Activated CD4-positive, alpha-beta T cell treated with anti-CD3 and anti-CD28 coated beads for 1 hour (primary cell): ENCODE results near the gene LARP6.
"Not testable (repeated sequence)": the region's sequence is repeated elsewhere in the genome, so short reads cannot be mapped to it uniquely, and the experiment has no call there.

Source experiments
- DNase-seq: peaks from one replicate; pipeline ENCODE4 v3.0.0-alpha.2; 2020

LARP6 gene

DNA sequence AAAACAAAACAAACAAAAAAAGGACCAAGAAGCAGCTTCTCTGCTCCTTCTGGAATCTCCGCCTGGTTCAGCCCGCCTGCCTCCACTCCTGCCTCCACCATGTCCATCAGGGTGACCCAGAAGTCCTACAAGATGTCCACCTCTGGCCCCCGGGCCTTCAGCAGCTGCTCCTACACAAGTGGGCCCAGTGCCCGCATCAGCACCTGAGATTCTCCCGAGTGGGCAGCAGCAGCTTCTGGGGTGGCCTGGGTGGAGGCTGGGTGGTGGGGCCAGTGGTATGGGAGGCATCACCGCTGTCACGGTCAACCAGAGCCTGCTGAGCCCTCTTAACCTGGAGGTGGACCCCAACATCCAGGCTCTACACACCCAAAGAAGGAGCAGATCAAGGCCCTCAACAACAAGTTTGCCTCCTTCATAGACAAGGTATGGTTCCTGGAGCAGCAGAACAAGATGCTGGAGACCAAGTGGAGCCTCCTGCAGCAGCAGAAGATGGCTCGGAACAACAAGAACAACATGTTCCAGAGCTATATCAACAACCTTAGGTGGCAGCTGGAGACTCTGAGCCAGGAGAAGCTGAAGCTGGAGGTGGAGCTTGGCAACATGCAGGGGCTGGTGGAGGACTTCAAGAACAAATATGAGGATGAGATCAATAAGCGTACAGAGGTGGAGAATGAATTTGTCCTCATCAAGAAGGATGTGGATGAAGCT lies 4.8 kb upstream of the LARP6 start:
- not testable (repeated sequence) for DNase-seq

DNA sequence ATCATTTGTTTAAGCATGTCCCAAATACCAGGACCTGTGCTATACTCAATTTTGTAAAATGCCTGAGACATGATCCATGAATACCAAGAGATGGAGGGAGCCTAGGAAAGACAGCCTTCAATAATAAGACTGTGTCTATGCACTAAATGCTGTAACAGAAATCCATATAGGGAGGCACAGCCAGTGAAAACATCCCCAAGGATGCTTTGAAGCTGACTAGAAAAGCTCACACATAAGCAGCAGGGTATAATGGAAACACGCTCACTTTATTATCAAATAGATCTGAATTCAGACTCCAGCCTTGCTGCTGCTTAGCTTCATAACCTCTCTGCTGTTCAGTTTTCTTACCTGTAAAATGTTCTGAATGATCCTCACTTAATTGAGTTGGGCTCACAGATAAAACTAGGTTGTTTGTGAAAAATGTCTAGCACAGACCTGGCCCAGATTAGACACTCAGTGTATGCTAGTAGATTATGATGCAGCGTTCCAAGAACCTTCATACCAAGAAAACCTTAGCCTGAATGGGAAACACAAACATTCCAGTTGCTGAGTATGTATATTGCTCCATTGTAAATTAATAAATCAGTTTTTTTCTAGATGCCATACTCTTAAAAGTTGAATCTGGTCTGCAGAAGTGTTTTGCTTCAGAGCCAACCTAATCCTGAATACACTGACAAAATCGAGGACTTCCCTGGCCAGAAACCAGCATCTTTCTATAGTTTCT lies 3.8 kb upstream of the LARP6 start:
- no peak for DNase-seq

DNA sequence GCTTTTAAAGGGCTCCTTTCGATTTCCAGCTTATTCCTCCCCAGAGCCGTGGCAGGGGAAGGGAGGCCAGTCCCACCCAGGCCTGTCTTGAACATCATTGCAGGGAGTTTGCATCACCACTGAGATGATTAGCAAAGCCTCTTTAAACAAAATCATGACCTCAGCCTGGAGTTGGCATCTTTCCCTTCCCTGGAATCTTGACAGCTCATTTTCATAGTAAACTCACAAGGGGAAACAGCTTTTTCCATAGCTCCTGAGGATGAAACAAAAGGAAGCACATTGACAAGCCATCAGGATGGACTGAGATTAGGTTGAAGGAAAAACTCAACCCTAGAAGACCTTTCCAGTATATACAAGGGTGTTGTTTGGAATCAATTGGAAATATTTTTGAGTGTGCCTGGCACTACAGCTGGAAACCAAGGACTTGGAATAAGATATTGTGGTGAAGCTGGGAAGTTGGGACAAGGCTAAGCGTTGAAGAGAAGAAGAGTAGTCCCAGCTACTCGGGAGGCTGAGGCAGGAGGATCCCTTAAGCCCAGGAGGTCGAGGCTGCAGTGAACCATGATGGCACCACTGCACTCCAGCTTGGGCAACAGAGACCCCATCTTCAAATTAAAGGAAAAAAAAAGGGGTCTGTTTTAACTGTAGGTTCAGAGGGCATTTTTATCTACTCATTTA lies 3.1 kb upstream of the LARP6 start:
- DNase-seq = no peak

DNA sequence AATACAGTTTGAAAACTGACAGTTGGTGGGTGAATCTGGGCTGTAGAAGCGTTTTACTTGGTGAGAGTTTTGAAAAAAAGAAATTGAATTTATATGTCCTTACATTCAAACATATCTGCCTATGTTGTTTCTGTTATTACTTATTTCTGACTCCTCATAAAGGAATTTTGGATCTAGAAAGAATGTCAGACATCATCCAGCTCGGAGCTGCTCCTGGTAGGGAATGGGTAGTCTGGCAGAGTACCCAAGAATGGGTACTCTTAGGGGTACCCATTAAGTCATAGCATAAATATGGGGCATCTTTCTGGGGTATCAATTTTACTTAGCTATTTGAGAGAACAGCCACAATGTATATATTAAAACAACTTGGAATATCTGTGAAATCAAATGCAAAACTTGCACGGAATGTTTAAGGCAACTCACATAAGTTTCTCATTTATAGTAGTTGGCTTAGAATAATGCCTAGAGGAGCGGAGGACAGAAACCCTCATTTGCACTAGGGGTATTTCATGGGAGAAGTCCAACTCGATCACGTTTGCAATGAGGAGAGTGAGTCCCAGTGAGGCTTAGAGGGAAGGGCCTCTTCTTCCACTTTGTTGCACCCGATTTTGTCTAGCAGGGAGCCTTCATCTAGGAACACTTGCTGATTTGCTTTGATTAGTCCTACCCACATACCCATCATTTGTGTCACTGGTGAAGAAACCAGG lies 2.4 kb upstream of the LARP6 start:
- no peak for DNase-seq

DNA sequence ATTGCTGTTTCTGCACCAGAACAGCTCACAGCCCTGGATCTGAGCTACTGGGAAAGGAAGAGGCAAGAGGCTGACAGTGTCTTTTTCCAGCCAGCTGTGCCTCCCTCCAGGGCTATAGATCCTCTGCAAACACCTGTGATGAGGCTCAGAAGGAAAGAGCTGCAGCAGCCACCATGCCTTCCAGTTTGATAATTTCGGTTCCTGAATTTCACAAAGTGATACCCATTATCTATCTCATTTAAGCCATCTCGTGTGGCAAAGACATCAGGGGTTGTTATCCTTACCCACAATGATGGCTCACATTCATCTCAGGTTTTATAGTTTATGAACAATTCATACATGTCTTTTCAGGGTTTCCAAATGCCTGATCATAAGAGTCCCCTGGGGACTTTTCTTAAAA lies 1.8 kb upstream of the LARP6 start:
- no peak for DNase-seq

DNA sequence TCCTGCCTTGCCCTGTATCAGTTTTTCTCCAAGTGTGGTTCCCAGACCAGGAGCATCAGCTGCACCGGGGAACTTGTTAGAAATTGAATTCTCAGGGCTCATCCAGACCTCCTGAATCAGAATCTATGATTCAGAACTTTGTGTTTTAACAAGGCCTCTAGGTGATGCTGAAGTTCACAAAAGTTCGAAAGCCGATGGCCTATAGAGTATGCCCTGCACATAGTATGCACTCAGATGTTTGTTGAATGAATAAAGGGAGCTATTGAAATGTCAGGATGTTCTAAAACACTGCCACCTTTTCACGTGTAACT lies 664 bp upstream of the LARP6 start:
- no peak for DNase-seq

DNA sequence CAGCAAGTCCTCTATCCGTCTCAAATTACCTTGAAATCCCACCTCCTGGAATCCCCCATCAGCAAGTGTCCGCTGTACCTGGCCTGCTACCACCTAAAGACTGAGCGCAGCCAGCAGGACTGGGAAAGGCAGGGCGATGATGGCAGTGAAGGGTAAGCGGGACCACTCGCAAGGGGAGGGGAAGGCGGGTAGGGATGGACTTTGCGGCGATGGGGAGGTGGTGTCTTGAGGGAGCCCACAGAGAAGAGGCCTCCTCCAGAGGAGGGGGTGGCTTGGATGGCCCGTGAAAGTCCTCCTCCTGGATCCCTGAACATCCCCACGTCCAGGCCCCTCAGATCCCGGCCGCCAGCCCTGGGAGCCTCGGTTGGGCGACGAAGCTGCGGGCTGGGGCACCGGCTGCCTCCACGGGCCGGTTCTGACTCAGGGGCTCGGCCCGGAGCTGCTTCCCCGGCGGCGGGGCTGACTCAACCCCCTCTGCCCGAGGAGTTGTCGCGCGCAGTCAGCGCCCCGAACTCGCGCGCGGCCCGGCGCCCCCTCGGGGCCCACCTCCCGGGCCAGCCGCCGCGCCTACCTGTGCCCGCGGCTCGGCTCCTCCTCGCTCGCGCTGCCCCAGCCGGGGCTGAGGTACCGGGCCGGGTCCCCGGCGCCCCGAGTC lies 512 bp downstream of the LARP6 start:
- no peak for DNase-seq

DNA sequence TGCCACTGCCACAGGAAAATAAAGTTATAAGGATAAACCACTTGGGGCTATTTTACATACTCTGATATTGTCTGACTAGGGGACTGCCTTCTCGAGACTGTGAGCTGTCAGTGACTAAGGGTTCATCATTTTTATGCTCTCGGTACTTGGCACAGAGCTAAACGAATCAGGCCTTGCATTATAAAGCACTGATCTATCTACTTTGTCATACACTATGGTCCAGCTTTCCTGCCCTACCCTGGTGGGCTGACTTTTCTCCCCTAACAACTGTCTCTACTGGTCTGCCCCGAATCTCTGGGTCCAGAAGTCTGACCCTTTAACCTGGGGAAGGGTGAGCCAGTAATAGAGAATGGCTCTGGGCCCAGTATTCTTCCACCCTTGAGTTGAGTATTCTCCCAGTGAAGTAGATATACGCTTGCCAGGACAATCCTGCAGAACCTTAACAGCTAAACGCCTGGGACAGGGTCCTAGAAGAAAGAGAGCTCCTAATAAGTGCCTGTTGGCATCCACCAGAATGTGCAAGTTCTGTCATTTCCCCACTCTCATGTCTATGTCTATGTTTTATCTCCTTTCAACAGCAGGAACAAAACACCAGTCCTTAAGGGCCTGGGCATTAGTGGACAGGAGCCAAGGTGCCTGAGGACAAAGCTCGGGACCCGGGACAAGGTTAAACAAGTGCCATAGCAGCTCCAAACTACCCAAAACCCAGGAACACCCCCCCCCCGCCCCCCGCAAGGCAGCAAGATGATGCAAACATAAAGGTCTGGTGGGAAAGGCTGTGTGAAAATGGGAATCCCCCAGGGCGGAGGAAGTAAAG lies 1.2 kb downstream of the LARP6 start:
- no peak for DNase-seq

DNA sequence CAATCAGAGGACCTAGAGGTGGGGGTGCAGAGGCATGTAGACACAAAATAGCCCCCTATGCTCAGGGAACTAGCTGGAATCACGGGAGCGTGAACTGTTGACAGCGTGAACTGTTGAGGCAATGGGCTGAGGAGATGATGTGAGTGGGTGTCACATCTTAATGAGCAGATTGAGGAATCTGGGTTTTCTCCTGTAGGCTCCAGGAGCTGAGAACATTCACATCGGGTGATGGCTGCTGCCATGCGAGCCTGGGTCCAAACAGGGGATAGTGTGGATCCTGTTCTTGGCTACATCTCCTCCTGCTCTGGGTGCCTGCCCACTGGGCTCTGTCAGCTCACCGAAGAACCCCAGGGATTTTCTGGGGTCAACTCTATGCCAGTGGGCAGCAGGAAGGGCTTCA lies 2.1 kb downstream of the LARP6 start:
- DNase-seq = no peak

DNA sequence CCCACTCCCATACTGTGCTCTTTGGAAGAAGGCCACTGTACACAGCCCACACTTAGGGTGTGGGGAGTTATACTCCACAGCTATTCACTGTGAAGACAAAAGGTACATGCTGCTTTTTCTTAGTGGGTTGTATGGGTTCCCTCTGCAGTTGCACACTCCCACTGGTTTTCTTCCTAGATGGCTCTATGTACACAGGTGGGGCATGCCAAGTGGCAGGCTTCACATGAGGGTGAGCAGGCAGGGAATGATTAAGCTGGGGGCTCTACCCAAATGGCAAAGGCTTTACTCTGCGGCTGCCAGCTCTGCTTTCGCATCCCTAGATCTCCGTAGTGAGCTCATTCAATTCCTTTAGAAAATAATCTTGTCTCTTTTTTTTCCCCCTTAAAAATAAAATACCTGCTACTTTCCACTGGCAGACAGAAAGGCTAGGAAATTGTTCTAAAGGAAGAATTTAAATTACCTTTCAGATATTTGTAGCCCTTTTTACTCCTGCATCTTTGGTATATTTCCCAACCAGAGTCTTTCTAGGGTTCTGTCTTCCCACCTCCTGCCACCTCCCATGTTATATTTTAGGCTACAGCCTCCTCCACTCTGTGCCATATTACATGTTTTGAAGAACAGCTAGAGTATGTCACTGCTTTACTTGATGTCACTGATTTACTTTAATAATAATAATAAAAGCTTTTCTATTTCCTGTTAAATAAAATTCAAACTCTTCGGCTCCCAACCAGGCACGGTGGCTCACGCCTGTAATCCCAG lies 8.2 kb downstream of the LARP6 start:
- no peak for DNase-seq

DNA sequence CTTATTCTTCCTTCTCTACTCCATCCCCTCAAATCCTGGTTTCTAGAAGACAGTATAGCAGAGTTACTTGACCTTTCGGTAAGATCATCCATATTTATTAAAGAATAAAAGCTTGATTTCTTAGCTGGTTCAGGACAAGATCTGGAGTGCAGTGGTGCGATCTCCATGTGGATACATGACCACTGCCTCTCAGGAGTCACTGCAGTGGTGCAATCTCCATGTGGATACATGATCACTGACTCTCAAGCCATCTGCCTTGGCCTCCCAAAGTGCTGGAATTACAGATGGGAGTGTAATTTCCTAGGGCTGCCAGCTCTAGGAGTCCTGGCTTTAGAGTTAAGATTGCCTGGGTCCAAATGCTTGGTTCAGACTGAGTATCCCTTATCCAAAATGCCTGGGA lies 16.5 kb downstream of the LARP6 start:
- no peak for DNase-seq

DNA sequence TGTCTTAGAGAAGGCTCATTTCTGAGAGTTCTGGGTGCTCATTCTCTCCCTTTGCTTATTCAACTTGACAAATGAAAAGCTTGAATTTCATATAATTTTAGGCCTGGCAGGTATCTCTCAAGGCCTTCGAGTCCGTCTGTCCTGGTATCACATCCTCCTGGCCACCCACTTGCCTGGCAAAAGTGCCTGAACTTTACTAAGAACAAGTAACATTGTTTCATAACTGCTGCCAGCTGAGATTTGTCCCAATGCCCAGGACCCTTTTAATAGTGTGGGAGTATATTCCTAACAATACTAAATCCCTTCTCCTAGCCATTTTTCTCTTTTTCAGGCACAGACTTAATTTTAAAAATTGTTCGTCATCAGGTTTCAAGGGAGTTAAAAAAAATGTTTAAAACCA lies 18.1 kb downstream of the LARP6 start:
- DNase-seq = no peak

DNA sequence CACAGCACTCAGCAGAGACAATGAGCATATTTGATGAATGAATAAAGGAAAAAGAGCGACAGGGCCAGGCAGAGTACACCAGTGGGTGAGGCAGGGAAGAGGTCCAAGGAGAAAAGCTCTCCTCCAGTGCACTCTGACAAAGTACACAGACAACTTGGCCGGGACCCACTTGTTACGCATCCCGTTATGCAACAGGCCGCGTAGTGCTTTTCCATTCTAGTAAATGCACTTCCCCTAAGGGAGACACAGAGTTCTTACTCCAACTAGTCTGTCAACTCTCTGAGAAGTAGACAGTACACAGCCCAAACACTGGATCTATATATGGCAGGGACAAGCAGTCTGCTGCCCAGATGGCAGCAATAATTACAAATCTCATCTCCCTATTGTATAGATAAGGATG lies 18.5 kb downstream of the LARP6 start:
- DNase-seq = no peak

DNA sequence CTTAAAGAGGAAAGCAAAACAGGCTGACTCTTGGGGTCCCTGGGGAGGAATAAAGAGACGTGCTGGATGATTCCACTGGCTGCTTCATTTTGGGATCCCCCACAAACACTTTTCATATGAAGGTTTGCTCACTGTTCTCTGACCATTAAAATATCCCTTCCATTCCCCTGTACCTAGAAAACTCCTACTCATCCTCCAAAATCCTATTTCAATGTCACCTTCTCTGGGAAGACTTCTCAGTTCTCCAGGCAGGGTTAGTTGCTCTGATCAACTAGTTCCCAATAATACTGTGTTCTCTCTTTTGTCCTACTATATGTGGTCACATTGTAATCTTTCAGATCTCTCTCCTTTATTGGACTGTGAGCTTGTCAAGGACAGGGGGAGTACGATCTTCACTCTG lies 19.0 kb downstream of the LARP6 start:
- no peak for DNase-seq

DNA sequence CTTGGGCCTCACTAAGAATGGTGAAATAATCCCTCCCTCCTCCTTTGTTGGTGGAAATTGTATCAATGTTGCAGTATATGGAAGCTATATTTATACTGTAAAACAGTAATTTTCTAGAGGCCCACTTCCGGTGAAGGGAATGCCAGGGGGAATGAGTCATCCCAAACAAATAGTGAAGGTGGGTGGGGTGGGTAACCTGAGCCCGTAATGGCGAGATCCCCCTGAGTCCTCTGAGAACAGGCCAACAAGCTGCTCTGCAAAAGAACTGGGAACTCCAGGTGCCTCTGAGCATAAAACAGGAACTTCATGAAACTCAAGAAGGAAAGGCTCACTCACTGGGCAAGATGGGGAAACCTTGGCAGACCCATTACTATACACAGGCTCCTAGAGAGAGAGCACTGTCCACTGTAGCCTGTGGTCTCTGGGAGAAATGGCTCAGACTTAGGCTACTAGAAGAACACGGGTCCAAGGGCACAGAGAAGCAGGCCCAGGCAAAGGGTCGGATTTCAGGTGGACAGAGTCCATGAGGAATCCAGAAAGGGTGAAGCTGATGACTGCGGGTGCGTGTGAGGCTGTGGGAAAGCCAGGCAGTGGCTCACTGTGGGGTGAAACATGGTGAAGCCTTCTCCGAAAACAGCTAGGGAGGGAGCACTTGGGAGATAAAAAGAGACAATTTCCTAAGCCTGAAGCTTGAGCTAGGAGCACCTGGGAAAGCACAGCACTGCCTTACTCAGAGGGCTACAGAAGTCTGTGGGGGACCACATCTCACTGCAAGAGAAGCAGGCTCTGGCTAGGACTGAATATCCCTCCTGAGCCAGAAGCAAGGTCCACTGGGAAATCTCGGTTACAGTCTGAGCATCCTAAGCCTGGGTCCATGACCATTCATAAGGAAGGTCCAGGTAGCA lies 19.8 kb downstream of the LARP6 start:
- DNase-seq = no peak

DNA sequence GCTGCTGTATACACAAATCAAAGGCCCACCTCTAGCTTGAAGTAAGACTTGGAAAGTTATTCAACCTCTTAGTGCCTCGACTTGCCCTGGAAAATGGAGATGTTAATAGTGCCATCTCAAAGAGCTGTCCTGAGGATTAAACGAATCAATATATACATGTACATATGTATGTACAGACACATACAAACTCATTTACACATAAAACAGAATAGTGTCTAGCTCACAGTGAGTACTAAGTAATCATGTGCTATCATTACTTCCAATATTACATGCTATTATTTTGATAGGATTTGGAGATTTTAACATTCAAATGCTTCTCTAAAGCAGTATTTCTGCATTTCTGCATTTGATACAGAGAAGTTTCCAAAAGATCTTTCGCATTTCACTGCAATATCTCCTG lies 20.5 kb downstream of the LARP6 start:
- DNase-seq = no peak

DNA sequence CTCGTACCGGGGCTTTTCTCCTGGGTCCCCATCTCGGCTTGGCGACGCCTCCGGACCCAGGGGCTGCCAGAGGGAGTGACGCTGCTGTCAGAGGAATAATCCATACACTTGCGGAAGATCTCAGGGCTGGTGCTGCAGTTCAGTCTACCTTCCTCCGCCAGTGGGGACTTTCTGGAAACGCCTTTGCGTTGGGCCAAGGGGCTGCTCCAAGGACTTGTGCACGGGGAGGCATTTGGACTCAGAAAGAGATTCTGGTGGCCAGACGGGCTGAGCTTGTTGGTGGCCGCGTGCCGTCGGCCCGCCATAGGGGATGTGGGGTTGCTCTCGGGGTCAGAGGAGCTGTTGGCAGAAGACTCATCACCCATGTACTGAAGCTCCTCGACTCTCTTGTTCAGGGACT lies 21.8 kb downstream of the LARP6 start:
- no peak for DNase-seq

DNA sequence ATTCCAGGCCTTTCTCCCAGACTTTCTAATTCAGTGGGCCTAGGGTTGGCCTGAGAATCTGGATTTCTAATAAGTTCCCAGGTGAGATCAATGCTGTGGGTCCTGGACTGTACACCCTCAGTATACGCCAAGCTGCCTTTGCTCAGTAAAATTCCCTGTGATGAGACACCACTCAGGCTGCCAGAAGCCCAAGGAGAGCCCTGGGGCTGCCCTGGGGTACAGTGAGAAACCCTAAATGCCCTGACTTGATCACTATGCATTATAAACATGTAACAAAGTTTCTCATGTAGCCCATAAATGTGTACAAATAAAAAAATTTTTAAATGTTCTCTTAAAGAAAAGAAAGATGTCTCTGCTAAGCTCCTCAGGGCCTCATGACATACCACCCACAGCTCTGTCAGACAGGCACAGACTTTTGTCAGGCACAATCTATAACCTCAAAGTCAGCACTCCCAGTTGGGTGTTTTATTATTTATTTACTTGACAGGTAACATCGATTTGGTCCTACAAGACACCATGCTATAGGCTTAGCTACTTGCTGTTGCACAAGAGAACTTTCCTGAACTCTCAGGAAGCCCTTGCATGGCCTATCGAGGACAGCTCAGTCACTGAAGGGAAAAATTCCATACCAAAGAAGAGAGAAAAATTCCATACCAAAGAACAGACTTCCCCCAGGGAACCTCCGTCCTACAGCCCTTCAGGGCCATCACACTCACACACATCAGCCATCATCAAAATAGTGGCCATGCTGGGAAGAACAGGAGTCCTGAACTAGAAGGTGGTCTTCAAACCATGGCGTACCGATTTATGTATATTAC lies 22.7 kb downstream of the LARP6 start:
- DNase-seq = no peak

DNA sequence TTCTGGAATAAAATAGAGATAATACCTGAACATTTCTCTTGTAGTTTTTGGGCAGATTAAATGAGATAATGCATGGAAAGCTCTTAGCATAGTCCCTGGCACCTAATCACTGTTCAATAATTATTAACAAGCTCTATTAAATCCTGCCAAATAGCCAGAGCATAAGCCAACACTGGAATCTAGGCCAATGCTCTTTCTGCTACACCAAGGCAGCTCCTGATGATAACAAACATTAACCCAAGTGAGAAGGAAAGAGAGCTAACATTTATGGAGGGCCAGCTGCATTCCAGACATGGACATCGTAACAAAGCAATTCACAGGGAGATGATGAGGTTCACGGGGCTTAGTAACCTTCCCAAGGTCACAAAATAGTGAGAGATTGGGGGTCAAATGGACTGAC lies 23.3 kb downstream of the LARP6 start:
- no peak for DNase-seq
